Adrenal gland (tissue), 12 donors: Measurements from ENCODE around the gene ZNF248. TPM values are rescaled to one million over a fixed set of nuclear protein-coding genes. Genes with fewer than 3 reads are reported as not detected.
"Not testable (repeated sequence)": the region's sequence is repeated elsewhere in the genome, so short reads cannot be mapped to it uniquely, and the experiment has no call there.

ENCODE experiments used
- DNase-seq, 7 donors: peaks; one replicate each; pipeline ENCODE4 v3.0.0-alpha.2; 2019 to 2020
- H3K27ac ChIP-seq, 5 donors: fragments of 200-600 bp; sonication (generic) in 4 of 5; 1 replicate in 3 of 5; 2 replicates in 2 of 5; pipeline versions ENCODE4 v1.5.1 to v1.8.0; 2016 to 2020; ENCODE audit warnings: mild to moderate bottlenecking in 1 of 5
- H3K27me3 ChIP-seq: fragments of 200-600 bp; 2 replicates; pipeline ENCODE4 v1.8.0; 2021
- H3K36me3 ChIP-seq, 2 donors: fragments of 200-600 bp; replicated peaks in 1 of 2; 1 replicate in 1 of 2; 2 replicates in 1 of 2; pipeline versions ENCODE4 v1.5.1 to v1.8.0; 2018 to 2022
- H3K4me1 ChIP-seq, 2 donors: fragments of 200-600 bp; replicated peaks in 1 of 2; 1 replicate in 1 of 2; 2 replicates in 1 of 2; pipeline versions ENCODE4 v1.5.1 to v1.8.0; 2018 to 2021
- H3K4me3 ChIP-seq, 4 donors: fragments of 200-600 bp; sonication (generic) in 3 of 4; one replicate each; pipeline ENCODE4 v1.5.1; 2016 to 2018
- H3K9me3 ChIP-seq, 3 donors: fragments of 200-600 bp; sonication (generic) in 1 of 3; replicated peaks in 1 of 3; 1 replicate in 2 of 3; 2 replicates in 1 of 3; pipeline versions ENCODE4 v1.5.1 to v1.8.0; 2016 to 2021
- POLR2A ChIP-seq, 2 donors: fragments of 450-650 bp; IDR thresholded peaks; one replicate each; pipeline ENCODE4 v1.6.1; 2017; ENCODE audit warnings: antibody characterized with exemption in 2 of 2, mild to moderate bottlenecking in 2 of 2, moderate library complexity in 1 of 2
- WGBS, 4 donors: extraction: QIAGEN DNeasy Blood & Tissue Kit in 2 of 4; methylation state at CpG; one replicate each; pipeline versions ENCODE4 v1.1.5 to v1.1.7; 2013 to 2017; 5-methylcytosine and 5-hydroxymethylcytosine counted together
- intact Hi-C, 2 donors: fragments of 100-400 bp; cut with DNase I; formaldehyde crosslinking; loops; one replicate each; pipeline versions ENCODE4 v1.14.1 to v1.15.0; 2022 to 2023
- polyA plus RNA-seq, 3 donors: library from polyadenylated mRNA; stranded (reverse); fragments of 200-250 nt in 2 of 3; fragments of 350-450 nt in 1 of 3; fragmentation: Illumina TruSeq in 1 of 3; extraction: RNeasy Lipid Tissue Mini Kit (QIAGEN cat#74804) in 1 of 3; gene quantifications; one replicate each; pipeline ENCODE4 v1.2.3, GENCODE V29; 2013 to 2014
- total RNA-seq, 9 donors: library from RNA; depleted of rRNA in 4 of 9; stranded (reverse); fragments of >200 nt in 4 of 9; fragments of 120-200 nt in 1 of 9; fragmentation: NEBNext Ultra II Directional in 1 of 9; extraction: Animal tissue kit (Norgen Biotek cat#: 25700) in 1 of 9; gene quantifications; one replicate each; pipeline versions ENCODE4 v1.1.0 to v1.2.4, GENCODE V29; 2013 to 2023
- TF ChIP-seq, protein P1 (sequence below), 6 experiments: fragments of 450-650 bp in 4 of 6; fragments of 200-600 bp in 2 of 6; sonication (generic) in 1 of 6; IDR thresholded peaks; 1 replicate in 5 of 6; 2 replicates in 1 of 6; pipeline versions ENCODE4 v1.5.1 to v1.8.0; 2016 to 2021; ENCODE audit warnings: antibody characterized with exemption in 6 of 6, mild to moderate bottlenecking in 2 of 6, moderate library complexity in 1 of 6
- donor health status: healthy with polysubstance abuse.
- donor health status: Bipolar disorder and iron deficiency.
- donor health status: DM: yes; HTN: yes; CAD: no.
- donor health status: DM: no; HTN: no; CAD: no.
- donor health status: DM: no; HTN: no; CAD: no.
- donor health status: DM: yes; HTN: yes; CAD: no.

Gene ZNF248
- total and polyA plus RNA-seq, 12 donors: 5.6 to 21.6 (median 11.4) TPM

DNA sequence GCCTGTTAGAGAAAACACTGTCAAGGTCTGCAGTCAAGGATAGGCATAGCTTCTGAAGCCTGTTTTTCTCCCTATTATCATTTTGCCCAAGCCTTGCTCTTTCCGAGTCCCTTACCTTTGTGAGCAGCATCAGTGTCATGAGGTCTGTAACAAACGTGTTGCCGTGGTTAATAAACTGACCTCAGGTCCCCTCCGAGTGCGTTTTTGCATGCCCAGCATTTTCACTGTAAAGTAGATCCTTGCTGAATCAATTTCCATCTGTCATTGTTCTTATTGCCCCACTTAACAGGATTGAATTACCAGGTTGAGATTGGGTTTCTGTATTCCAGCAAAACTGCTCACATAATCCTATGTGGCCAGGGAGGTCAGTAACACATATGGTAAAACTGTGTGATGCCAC, 110.3 kb downstream of the ZNF248 start:
- Histone ChIP-seq H3K27me3 (no peaks in the 10 kb centered on the region), H3K4me3 (no peak overlapping the region), H3K4me1 (no peaks in the 10 kb centered on the region), H3K27ac (no peak overlapping the region), H3K9me3 (no peaks in the 10 kb centered on the region), H3K36me3 (no peaks in the 10 kb centered on the region)
- DNase-seq: no peak
- 55 to 72% (median 66%) methylated on average over 5 of the region's 5 CpGs for WGBS, 4 donors
- TF ChIP-seq, protein P1, sequence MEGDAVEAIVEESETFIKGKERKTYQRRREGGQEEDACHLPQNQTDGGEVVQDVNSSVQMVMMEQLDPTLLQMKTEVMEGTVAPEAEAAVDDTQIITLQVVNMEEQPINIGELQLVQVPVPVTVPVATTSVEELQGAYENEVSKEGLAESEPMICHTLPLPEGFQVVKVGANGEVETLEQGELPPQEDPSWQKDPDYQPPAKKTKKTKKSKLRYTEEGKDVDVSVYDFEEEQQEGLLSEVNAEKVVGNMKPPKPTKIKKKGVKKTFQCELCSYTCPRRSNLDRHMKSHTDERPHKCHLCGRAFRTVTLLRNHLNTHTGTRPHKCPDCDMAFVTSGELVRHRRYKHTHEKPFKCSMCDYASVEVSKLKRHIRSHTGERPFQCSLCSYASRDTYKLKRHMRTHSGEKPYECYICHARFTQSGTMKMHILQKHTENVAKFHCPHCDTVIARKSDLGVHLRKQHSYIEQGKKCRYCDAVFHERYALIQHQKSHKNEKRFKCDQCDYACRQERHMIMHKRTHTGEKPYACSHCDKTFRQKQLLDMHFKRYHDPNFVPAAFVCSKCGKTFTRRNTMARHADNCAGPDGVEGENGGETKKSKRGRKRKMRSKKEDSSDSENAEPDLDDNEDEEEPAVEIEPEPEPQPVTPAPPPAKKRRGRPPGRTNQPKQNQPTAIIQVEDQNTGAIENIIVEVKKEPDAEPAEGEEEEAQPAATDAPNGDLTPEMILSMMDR (IDR thresholded peaks at IDR 0.05): no peak
- TF ChIP-seq POLR2A (IDR thresholded peaks at IDR 0.05): no peak
- intact Hi-C loops: no loop called here

DNA sequence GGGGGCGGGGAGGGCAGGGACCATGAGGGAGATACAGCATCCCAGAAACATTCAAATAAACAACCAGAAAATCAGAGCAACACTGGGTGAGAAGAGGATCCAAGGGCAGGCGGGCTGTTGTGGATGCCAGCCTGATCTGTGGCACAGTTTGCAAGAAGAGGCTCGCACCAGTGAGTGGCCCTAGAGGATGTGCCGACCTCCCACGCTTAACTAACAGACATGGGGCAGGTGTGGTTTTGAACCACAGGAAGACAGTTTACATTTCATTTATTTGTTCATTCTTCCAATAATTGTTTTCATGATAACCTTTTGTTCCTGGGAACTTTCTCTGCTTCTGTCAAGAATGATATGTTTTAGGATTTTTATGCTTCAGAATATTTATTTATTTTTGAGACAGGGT, 115.6 kb downstream of the ZNF248 start:
- no peaks in the 10 kb centered on the region for H3K4me1 ChIP-seq
- H3K27ac ChIP-seq: no peak overlapping the region
- intact Hi-C loops: no loop called here
- no peaks in the 10 kb centered on the region for H3K9me3 ChIP-seq
- 80 to 88% (median 82%) methylated on average over 5 of the region's 5 CpGs for WGBS, 4 donors
- no peak overlapping the region for H3K4me3 ChIP-seq
- no peak for DNase-seq
- no peak for TF ChIP-seq POLR2A (IDR thresholded peaks at IDR 0.05)
- TF ChIP-seq, protein P1 (IDR thresholded peaks at IDR 0.05): no peak
- no peaks in the 10 kb centered on the region for H3K36me3 ChIP-seq
- H3K27me3 ChIP-seq: no peaks in the 10 kb centered on the region

DNA sequence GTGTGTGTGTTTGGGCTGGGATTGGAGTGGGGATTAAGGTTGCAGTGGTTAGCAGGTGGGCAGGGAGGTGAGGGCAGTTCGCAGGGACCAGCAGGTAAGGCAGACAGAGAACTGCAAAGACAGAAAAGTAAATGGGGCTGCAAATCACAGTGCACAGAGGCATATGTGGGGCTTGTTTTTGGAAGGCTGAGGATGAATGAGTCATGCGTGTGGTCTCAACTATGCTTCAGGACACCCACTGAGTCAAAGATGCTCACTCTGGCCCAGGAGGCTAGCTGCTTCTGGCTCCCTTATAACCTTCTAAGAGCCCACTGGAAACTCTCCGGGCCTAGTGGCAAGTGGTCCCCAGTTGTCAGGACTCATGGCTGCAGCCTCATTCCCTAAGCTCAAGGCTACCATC, 118.2 kb downstream of the ZNF248 start:
- no peaks in the 10 kb centered on the region for H3K36me3 ChIP-seq
- no peaks in the 10 kb centered on the region for H3K27me3 ChIP-seq
- H3K27ac ChIP-seq: no peak overlapping the region
- DNase-seq: no peak
- peaks cover 12 to 13% of the 10 kb centered on the region in 2 donors for H3K4me1 ChIP-seq
- WGBS, 4 donors: 80 to 95% (median 90%) methylated on average over 3 of the region's 3 CpGs
- intact Hi-C loops: no loop called here
- no peak for TF ChIP-seq POLR2A (IDR thresholded peaks at IDR 0.05)
- TF ChIP-seq, protein P1 (IDR thresholded peaks at IDR 0.05): no peak
- no peaks in the 10 kb centered on the region for H3K9me3 ChIP-seq
- no peak overlapping the region for H3K4me3 ChIP-seq

DNA sequence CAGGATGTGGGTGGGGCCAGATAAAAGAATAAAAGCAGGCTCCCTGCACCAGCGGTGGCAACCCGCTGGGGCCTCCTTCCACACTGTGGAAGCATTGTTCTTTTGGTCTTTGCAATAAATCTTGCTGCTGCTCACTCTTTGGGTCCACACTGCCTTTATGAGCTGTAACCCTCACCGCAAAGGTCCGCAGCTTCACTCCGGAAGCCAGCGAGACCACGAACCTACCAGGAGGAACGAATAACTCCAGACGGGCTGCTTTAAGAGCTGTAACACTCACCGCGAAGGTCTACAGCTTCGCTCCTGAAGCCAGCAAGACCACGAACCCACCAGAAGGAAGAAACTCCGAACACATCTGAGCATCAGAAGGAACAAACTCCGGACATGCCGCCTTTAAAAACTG, 119.2 kb downstream of the ZNF248 start:
- 92 to 94% (median 93%) methylated on average over 16 of the region's 16 CpGs for WGBS, 4 donors
- DNase-seq, H3K27ac ChIP-seq, intact Hi-C loops, H3K4me3 ChIP-seq, H3K9me3 ChIP-seq, H3K27me3 ChIP-seq, H3K36me3 ChIP-seq: not testable (repeated sequence)
- H3K4me1 ChIP-seq: peaks cover 12 to 17% of the 10 kb centered on the region in 2 donors

DNA sequence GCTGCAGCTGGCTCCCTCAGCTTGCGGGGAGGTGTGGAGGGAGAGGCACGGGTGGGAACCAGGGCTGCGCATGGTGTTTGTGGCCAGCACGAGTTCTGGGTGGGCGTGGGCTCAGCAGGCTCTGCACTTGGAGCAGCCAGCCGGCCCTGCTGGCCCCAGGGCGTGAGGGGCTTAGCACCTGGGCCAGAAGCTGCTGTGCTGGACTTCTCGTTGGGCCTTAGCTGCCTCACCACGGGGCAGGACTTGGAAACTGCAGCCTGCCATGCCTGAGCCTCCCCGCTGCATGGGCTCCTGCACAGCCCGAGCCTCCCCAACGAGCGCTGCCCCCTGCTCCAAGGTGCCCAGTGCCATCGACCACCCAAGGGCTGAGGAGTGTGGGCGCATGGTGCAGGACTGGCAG, 120.1 kb downstream of the ZNF248 start:
- Histone ChIP-seq H3K4me1 (peaks cover 18 to 21% of the 10 kb centered on the region in 2 donors), H3K27ac (no peak overlapping the region), H3K36me3 (no peaks in the 10 kb centered on the region), H3K27me3 (no peaks in the 10 kb centered on the region), H3K9me3 (no peaks in the 10 kb centered on the region), H3K4me3 (no peak overlapping the region)
- no peak for DNase-seq
- TF ChIP-seq, protein P1 (IDR thresholded peaks at IDR 0.05): no peak
- no peak for TF ChIP-seq POLR2A (IDR thresholded peaks at IDR 0.05)
- intact Hi-C loops: no loop called here
- 84 to 92% (median 90%) methylated on average over 9 to 15 of the region's 15 CpGs; no CpG with 5 or more reads in 1 of the 4 donors for WGBS, 4 donors
